NK-92 treated with Interleukin-12 subunit alpha and Interleukin-12 subunit beta, amount 100 ng/mL, for 24 hours (cell line): ENCODE results near the gene PHLDA3.
"Not testable (repeated sequence)": the region's sequence is repeated elsewhere in the genome, so short reads cannot be mapped to it uniquely, and the experiment has no call there.

Experiments
- DNase-seq: peaks from one replicate; lab custom pipeline; 2025; lab: John Stamatoyannopoulos, UW

Gene PHLDA3

DNA sequence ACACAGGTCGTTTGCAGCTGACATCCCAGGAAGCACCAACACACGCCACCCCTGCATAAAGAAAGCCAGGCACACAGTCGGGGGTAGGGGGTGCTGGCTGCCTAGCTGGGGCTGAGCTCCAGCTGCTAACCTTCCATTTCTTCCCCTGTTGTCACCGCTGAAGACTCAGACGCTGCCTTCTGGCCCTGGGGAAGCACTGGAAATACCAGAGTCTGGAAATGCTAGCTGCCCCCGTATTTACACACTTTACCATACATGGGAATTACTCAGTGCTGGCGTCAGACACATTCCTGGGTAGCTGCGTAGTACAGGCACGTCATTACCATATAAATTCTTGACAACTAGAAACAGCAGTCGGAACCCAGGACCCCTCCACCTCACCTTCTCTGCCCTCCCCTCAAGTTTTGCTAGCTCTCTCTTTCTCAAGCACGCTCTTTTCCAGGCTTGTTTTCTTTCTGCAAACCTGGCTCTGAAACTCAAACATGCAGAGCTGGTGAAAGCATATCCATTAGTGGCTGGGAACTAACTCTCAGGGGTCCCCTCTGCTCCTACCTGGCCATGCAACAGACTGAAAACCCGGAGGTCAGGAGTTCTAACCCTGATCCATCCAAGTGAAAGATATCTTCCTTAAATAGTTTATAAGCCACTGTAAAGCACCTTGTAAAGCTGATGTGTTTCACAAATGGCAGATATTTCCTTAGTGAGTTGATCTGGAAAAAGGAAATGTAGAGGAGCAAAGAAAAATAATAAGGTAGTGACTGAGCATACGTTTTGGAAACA is 34.6 kb upstream of the PHLDA3 start:
- no peak for DNase-seq

DNA sequence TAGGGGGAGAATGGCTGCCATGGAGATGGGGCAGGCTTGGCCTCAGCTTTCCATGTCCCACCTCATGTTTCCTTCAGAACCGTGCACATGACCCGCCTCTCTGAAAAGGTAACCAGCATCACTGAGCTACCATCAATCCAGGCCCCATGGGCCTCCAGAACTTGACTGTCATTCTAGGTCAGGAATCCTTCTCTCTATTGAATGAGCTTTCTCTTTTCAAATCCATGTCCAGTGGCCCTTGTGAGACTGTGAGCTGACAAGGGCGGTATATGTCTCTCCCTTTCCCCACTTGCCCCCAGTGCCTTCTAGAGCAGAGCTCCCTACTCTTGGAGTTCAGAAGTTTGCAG is 33.5 kb upstream of the PHLDA3 start:
- no peak for DNase-seq

DNA sequence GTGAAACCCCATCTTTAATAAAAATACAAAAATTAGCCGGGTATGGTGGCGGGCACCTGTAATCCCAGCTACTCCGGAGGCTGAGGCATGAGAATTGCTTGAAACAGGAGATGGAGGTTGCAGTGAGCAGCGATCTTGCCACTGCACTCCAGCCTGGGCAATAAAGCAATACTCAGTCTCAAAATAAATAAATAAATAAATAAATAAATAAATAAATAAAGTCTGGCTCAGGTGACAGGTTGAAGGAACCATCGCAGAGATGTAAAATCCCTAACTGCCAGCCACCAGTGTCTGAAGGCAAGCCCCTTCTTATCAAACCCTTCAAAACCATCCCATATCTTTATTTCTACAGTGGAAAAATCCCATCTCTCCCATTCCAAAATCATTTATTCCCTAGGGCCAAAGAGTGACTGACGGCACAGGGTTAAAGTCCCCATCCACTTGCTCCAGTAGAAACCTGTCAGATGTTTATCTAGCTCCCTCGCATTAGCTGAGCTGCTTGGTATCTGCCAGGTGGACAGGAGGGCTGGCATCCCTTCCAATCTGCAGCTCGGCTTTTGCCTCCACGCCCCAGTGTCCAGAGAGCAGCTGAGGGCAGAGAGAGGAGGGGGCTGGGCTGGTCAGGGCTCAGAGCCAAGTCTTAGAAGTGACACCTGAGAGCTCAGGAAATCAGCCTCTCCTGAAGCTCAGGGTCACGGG is 33.0 kb upstream of the PHLDA3 start:
- DNase-seq = no peak

DNA sequence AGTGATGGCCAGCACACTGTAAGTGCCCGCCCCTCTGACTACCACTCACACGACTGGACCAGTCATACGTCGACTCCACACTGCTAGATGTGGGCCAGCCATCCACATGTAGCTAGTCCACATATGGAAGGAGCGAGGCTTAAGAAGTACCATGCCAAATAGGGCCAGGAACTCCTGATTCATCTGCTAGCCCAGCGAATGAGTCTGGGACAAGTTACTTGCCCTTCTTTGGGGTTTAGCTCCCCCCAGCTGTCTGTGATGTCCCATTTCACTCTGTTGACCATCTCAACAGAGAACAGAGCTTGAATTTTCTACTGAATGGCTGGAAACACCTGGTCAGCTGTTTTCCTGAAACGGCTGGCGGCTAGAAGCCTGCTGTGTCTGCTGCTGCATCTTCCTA is 32.2 kb upstream of the PHLDA3 start:
- no peak for DNase-seq

DNA sequence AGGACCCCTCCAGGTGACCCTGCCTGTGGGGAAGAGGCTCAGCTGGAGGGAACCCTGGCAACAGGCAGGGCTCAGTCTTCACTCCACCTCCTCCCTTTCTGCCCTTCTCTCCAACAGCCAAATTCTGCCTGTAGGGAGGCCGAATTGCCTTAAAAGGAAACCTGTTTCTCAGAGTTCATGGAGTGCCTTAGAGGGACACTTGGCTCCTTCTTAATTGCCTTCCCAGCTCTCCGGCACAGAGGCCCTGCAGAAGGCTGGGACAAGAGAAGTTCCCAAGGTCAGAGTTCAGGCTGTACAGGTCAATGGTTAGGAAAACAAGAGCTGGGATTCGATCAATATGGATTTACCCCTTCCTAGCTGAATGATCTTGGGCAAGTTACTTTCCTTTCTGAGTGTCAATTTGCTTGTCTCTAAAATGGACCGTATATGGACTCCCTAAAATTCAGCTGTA is 31.7 kb upstream of the PHLDA3 start:
- DNase-seq = no peak

DNA sequence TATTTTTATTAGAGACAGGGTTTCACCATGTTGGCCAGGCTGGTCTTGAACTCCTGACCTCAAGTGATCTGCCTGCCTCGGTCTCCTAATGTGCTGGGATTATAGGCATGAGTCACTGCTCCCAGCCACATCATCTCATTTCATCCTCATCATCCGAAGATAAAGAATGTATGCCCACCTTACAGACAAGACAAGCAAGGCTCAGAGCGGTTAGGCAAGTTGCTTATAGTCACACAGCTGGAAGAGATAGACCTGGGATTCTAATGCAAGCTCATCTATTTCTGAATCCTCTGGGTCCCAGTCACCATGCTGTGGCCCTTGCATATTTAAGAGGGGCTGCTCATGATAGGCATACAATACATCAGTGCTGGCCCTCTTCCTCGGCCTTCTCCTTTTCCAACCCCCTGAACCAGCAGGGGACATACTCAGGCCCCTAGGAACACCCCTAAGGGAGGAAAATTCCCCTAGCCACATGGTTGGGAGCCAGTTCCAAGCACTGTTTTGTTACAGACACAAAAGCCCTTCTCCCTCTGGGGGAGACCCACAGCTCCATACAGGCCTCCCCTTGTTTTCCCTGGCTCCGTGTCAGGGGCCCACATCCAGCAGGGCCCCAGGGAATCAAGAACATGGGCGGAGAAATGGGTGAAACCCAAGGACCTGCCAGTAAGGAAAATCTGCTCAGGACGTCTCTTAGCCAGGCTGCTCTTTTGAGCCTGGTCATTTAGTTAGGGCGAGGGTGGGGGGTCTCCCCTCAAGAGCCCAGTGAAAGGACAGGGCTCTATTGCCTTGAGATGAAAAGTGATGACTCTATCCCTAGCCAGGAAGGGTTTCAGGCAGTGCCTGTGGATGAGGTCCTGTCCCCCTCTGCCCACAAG is 31.0 kb upstream of the PHLDA3 start:
- no peak for DNase-seq

DNA sequence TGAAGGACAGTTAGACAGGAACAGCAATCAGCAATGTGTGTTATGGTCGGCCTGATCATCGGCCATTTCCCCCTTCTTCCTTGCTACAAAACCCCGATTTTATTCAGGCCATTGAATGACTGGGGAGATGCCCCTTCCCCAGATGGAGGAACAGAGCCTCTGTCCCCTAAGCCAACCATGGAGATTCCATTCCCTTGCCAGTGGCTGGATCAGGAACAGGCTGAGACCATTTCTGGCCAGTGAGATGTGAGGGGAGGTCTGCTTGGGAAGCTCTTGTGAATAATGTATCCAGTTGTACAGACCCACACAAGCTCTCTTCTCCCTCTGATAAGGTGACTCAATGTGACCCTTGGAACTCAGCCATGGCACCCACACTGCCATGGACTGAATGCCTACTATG is 30.2 kb upstream of the PHLDA3 start:
- no peak for DNase-seq

DNA sequence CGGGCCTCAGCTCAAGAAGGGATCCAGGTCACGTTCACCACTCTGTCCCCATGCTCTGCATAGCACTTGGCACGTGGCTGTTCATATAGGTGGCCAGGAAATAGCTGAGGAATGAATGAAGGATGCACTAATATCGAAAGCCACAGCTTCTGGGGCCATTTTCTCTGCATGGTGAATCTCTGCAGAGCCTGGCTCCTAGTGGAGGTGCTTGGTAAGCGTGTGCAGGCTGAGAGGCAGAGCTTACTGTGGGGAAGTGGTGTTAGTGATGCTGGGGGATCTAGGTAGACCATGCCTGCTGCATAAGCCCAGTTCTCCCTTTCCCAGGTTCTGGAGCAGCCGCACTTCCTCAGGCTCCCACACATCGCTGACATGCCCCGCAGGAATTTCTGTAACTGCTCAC is 29.6 kb upstream of the PHLDA3 start:
- no peak for DNase-seq

DNA sequence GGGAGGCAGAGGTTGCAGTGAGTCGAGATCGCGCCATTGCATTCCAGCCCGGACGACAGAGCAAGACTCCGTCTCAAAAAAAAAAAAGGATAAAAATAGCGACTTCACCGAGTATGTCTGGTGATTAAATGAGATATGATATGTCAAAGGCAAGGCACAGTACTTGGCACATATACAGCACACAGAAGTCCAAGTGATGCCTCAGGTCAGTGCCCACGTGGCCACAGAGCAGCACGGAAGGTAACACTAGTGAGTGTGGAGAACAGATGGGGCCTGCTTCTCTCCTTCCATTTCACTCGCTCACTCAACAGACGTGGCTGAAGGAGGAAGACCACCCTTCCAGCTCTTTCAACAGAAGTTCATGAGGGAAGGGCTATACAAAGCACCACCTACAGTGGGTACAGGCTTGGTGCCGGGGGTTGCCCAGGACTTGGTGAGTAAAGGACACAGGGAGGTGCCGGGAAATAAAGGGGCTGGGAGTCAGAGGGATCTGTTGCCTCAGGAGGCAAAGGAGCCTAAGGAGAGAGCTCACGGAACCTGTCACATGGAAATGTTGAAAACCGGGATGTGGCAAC is 29.0 kb upstream of the PHLDA3 start:
- DNase-seq = no peak

DNA sequence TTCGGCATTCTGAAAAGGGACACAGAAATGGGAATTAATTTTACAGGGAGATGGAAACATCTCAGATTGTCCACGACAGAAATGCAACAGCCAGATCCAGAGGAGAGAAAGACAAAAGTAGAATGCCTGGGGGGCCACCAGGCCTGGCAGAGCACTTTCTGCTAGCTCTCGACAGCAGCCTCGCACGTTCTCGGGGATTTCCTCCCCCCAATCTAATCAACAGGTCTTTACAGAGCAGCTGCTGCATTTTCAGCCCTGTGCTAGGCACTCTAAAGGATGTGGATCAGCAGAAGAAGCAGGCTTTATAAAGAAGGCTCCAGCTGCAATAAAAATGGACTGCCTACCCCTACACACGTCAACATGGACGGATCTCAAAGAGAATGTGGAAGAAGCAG is 27.3 kb upstream of the PHLDA3 start:
- DNase-seq = no peak

DNA sequence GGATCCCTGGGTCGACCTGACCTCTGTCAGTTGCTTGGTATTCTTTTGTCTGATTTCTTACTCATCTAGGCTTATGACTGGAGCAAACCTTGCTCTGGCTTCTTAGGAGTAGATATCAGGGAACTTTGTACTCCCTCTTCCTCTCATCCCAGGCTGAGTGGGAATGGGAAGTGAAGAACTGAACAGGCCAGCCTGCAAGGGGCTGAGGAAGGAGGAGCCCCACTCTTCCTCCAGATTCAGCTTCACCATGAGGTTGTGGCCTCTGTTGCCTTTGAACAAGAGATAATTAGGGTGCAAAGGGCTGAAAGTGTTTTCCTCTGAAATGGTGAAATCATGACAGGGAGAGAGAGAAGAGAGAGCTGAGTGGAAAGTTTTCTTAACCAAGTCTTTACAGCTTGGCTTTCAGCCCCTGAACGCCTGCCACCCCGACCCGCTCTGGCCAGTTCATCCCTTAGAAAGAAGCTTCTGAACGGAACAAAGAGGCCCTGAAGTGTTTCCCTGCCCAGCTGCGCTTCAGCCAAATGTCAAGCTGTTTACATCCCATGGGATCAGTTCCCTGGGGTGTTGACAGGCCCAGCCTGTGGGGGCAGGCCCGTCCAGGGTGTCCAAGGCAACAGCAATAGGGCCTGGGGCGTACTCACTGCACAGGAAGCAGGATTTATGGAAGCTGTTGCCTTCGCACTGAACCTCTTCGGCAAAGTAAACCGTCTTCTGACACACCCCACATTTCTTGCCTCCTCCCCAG is 26.7 kb upstream of the PHLDA3 start:
- DNase-seq = no peak

DNA sequence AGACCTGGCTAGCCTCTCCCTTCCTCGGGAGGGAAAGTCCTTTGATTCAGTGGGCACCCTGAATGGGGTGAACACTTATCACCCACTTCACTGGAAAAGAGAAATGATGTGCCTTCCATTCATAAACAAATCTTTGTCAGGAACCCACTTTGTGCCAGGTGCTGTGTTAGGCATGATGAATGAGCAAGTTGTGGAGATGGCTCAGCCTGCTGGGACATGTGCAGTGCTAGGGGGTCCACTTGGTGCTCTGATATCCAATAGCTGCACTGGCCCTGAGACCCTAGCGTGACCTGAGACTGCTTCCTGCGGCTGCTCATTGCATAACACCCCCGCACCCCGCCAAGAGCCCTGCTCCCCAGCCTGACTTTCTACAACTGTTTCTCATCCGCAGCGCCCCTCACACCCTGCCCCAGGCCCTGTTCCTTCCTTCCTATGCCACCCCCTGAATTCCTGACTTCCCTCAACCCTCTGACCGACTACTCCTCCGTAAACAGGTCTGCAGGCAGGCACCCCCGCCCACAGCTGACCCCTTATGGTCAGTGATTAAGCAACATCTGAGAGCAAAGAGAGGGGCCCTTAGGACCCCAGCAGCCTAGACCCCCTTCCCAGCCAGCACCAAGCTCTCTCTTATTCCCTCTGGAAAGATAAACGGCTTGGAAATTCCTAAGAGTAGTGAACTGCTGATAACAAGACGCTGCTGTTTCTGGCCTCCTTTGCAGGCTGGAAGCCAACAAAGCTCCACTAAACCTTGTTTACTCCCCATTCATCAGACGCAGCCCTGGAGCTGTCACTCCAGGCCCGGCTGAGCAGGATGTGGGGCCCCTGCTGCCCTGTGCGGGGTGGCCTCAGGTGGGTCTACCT is 25.0 kb upstream of the PHLDA3 start:
- DNase-seq = no peak

DNA sequence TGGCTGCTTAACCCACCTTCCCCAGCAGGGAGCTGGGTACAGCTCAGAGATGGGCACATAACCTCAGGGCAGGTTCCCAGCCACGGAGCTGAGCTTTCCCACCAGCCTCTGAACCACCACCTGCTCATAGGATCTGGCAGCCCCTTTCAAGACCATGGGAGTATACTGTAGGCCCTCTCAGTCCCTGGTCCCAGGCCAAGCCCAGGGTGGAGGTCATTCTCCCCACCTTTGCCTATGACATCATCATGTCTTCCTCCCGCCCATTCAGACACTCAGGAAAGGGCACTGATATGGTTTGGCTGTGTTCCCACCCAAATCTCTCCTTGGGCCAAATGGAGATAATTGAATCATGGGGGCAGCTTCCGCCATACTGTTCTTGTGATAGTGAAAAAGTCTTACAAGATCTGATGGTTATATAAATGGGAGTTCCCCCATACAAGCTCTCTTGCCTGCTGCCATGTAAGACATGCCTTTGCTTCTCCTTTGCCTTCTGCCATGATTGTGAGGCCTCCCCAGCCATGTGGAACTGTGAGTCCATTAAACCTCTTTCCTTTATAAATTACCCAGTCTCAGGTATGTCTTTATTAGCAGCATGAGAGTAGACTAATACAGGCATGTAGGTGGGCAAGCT is 24.2 kb upstream of the PHLDA3 start:
- not testable (repeated sequence) for DNase-seq

DNA sequence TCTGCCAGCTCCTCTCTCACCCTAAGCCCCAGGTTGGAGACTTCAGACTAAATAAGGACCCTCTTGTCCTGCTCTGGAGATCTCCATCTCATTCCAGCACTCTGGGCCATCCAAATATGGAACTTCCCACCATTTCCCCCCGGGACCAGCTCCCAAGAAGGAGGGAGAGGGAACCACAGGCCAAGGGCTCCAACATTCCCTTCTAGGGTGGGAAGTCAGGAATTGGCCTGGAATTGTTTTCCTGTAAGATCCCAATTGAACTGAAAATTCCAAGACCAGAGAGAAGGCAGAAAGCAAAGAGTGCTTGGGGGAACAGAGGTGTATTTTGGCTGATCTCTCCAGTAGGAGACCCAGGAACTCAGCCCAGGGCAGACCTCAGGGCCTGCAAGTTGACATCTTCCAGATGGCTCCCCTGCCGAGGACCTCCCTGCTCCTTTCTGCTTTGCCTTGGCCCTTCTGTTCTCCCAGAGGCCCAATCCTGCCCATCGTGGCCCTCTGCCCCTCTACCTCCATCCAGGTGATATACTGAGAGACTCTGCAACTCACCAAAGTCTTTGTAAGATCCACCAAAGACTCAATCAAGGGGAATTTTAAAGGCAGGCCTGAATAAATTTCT is 23.0 kb upstream of the PHLDA3 start:
- no peak for DNase-seq

DNA sequence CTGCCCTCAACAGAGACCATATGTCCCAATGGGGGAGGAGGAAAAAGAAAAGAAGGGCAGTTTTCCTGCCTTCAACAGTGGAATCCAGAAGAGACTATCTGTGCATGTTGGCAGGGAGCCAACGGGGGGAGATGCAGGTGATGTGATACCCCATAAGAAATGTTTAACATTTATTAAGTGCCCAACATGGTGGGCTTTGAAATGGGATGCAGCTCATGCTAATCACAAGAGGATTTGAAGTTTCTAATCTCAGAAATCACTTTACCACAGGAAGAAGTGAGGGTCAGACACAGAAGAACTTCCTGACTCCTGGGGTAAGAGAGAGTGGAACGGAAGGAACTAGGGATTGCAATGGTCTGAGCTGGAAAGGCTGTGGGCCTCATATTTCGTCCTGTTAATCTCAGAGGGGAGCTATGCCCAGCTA is 21.7 kb upstream of the PHLDA3 start:
- no peak for DNase-seq

DNA sequence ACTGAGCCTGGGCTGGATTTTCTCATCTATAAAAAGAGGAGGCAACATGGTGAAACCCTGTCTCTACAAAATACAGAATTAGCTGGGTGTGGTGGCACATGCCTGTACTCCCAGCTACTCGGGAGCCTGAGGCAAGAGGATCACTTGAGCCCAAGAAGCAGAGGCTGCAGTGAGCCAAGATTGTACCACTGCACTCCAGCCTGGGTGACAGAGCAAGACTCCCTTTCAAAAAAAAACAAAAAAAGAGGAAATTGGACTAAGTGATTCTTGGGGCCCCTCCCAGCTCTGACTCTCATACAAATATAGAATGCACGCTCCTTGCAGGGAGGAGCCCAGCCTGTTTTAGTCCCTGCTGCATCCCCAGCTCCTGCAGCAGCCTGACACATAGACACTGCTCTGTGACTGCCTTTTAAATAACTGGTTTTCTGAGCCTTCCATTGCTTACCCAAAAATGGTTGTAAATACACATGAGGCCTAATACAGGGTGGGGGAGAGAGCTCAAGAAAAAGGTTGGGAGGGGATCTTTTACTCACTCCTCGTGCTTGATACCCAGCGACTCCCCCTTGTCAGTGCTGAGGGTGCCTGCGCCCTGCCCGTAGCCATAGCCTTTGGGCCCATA is 20.8 kb upstream of the PHLDA3 start:
- DNase-seq = no peak

DNA sequence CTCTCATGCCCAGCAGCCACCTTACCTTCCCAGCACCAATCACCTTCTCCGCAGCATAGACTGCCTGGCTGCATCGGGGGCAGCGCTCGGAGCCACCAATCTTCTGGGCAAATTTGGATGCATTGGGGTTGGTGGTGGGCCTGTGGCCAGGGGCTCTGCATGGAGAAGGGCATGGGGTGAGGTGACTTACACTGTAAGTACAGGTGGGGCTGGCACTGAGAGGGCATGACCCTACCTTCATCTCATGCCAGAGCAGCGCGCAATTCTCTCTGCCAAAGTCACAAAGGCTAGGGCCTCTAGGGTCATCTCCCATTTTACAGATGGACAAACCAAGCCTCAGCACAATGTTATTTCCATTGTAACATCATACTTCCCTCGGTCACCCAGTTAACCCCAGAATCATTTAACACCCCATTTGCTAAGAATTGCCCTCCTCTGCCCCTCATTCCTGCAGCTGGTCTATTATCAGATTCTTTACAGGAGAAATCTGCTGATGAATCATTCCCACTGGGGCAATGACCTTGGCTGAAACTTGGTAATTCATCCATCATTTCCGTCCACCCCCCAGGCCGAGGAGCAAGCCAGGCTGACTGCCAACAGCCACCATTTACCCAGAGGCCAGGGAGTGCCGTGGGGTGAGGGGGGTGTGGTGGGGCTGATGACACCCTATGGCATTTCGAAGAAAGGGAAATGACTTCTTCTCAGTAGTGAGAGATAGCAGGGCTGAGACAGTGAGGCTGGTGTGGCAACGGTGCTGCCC is 20.0 kb upstream of the PHLDA3 start:
- no peak for DNase-seq

DNA sequence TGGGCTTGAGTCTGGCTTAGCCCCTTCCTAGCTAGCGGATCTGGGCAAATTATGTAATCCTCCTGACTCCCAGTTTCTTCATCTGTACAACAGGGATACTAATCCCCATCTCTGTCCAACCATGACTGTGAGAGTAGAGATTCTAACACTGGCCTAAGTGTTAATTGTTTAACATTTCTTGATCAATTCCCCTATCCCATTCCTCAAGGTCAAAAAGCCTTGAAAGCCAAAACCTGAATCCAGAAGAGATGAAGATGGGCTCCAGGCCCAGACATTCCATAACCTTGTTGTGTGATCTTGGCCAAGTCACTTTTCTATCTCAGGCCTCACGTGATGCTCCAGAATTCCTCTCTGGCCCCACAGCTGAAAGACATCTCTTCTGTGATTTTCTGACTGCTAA is 18.8 kb upstream of the PHLDA3 start:
- no peak for DNase-seq

DNA sequence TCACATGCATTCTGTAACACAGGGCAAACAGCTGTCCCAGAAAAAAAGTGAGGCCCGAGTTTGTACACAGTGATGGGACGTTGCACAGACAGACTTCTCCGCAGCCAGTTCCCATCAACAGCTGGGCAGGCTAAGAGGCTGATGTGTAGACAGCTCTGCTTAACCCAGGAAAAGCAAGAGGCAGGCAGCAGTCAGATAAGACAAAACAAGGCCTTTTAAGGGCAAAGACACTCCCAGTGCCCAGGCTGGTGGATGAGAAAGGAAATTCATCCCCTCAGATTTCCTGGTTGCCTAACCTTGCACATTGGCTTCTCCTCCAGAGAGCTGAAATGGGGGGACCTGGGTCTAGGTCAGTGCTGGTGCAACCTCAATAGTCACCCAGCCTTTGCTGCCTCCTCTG is 17.2 kb upstream of the PHLDA3 start:
- no peak for DNase-seq
